ENCODE measurements around the gene TRIM71.

The TRIM71 gene

GRCh38 chr3:32856901-32857507, 39.2 kb downstream of the TRIM71 start:
- DNase-seq (ENCODE audit: low read depth), result no peak
- no peak overlapping the region for H3K4me3 ChIP-seq (ENCODE audit: control insufficient read depth, low read depth, low read length)
- TF ChIP-seq CTCF (conservative IDR thresholded peaks at IDR 0.05; ENCODE audit: control insufficient read depth, insufficient read depth, low read depth, low read length), result no peak

GRCh38 chr3:32857921-32858320, 40.1 kb downstream of the TRIM71 start:
- no peak overlapping the region for H3K4me3 ChIP-seq (ENCODE audit: control insufficient read depth, low read depth, low read length)
- no peak for DNase-seq (ENCODE audit: low read depth)
- TF ChIP-seq CTCF (conservative IDR thresholded peaks at IDR 0.05; ENCODE audit: control insufficient read depth, insufficient read depth, low read depth, low read length), result no peak

- no peak for TF ChIP-seq CTCF (conservative IDR thresholded peaks at IDR 0.05; ENCODE audit: control insufficient read depth, insufficient read depth, low read depth, low read length)
- DNase-seq (ENCODE audit: low read depth), result no peak
- no peak overlapping the region for H3K4me3 ChIP-seq (ENCODE audit: control insufficient read depth, low read depth, low read length)
Observed at GRCh38 chr3:32859604-32860237, 41.9 kb downstream of the TRIM71 start.

- TF ChIP-seq CTCF (conservative IDR thresholded peaks at IDR 0.05; ENCODE audit: control insufficient read depth, insufficient read depth, low read depth, low read length), result no peak
- no peak overlapping the region for H3K4me3 ChIP-seq (ENCODE audit: control insufficient read depth, low read depth, low read length)
- no peak for DNase-seq (ENCODE audit: low read depth)
Observed at GRCh38 chr3:32860499-32860898, 42.7 kb downstream of the TRIM71 start.

GRCh38 chr3:32861681-32862080, 43.9 kb downstream of the TRIM71 start:
- DNase-seq (ENCODE audit: low read depth), result no peak
- TF ChIP-seq CTCF (conservative IDR thresholded peaks at IDR 0.05; ENCODE audit: control insufficient read depth, insufficient read depth, low read depth, low read length), result no peak
- no peak overlapping the region for H3K4me3 ChIP-seq (ENCODE audit: control insufficient read depth, low read depth, low read length)

GRCh38 chr3:32862247-32862935, 44.6 kb downstream of the TRIM71 start:
- no peak overlapping the region for H3K4me3 ChIP-seq (ENCODE audit: control insufficient read depth, low read depth, low read length)
- no peak for DNase-seq (ENCODE audit: low read depth)
- no peak for TF ChIP-seq CTCF (conservative IDR thresholded peaks at IDR 0.05; ENCODE audit: control insufficient read depth, insufficient read depth, low read depth, low read length)
